NCI-H510A treated with DMSO at 0.1 percent for 48 hours (cell line): Measurements from ENCODE around the gene DNAJB4.

Source experiments
- DNase-seq: peaks from one replicate; lab custom pipeline; 2025; lab: John Stamatoyannopoulos, UW

DNAJB4 gene

GRCh38 chr1:78038071-78038470 is 33.3 kb downstream of the DNAJB4 start:
- no peak for DNase-seq

- peak; percentile 45 for DNase-seq
These were observed 33.8 kb downstream of the DNAJB4 start for GRCh38 chr1:78038491-78038939.

GRCh38 chr1:78040484-78041089 is 35.8 kb downstream of the DNAJB4 start:
- DNase-seq: no peak

- no peak for DNase-seq
These were observed 38.7 kb downstream of the DNAJB4 start for GRCh38 chr1:78043436-78043835.

- DNase-seq: no peak
These were observed 40.2 kb downstream of the DNAJB4 start for GRCh38 chr1:78044796-78045562.

GRCh38 chr1:78045563-78045925 is 40.8 kb downstream of the DNAJB4 start:
- no peak for DNase-seq

- peak; percentile 34 for DNase-seq
These were observed 41.4 kb downstream of the DNAJB4 start, which contains the start of gene GIPC2 for GRCh38 chr1:78045926-78046778. GIPC2 (plus strand) TSS chr1:78045966; CDS start chr1:78046095, 129 bp downstream.

- DNase-seq: no peak
These were observed 42.4 kb downstream of the DNAJB4 start for GRCh38 chr1:78047106-78047505.

GRCh38 chr1:78047631-78048030 is 42.9 kb downstream of the DNAJB4 start:
- DNase-seq: peak; percentile 76

GRCh38 chr1:78048446-78048845 is 43.7 kb downstream of the DNAJB4 start:
- no peak for DNase-seq

- DNase-seq: no peak
These were observed 44.7 kb downstream of the DNAJB4 start for GRCh38 chr1:78049396-78049795.

- DNase-seq: no peak
These were observed 46.3 kb downstream of the DNAJB4 start for GRCh38 chr1:78051005-78051404.

- no peak for DNase-seq
These were observed 48.1 kb downstream of the DNAJB4 start for GRCh38 chr1:78052685-78053405.

- no peak for DNase-seq
These were observed 48.8 kb downstream of the DNAJB4 start for GRCh38 chr1:78053498-78053897.

GRCh38 chr1:78054559-78054958 is 49.8 kb downstream of the DNAJB4 start:
- no peak for DNase-seq

GRCh38 chr1:78054972-78055371 is 50.2 kb downstream of the DNAJB4 start:
- DNase-seq: no peak

GRCh38 chr1:78055565-78056132 is 50.9 kb downstream of the DNAJB4 start:
- no peak for DNase-seq

GRCh38 chr1:78058670-78059069 is 53.9 kb downstream of the DNAJB4 start:
- DNase-seq: no peak

- no peak for DNase-seq
These were observed 56.3 kb downstream of the DNAJB4 start for GRCh38 chr1:78060857-78061563.

GRCh38 chr1:78061825-78062523 is 57.2 kb downstream of the DNAJB4 start:
- DNase-seq: no peak
